Endothelial cell of umbilical vein (primary cell): Measurements from ENCODE around the gene EFCAB9. TPM values are rescaled to one million over a fixed set of nuclear protein-coding genes. Genes with fewer than 3 reads are reported as not detected.

Source experiments
- BruUV-seq: library from RNA; stranded (reverse); fragments of 400-500 nt; replicated peaks from 2 replicates; lab custom pipeline; 2021; lab: Mats Ljungman, UMichigan
- CTCF ChIA-PET: fragments of 300-600, 350-600 bp; sonication (Branson Sonifier 250); formaldehyde crosslinking; loops from one replicate; lab custom pipeline; 2021; ENCODE audit warnings: antibody characterized with exemption, inconsistent platforms; lab: Charles Lee
- POLR2A ChIA-PET: fragments of 300-600, 350-600 bp; sonication (Branson Sonifier 250); formaldehyde crosslinking; loops from one replicate; lab custom pipeline; 2021; ENCODE audit warnings: antibody characterized with exemption, inconsistent platforms; lab: Charles Lee
- DNase-seq: peaks from one replicate; pipeline ENCODE4 v3.0.0-alpha.2; 2011; ENCODE audit warnings: low read depth, low spot score
- FAIRE-seq: peaks from 2 replicates; lab custom pipeline; 2011; peaks lifted over from hg19 to GRCh38; lab: Jason Lieb, UNC
- H2AFZ ChIP-seq: 2 replicates; pipeline ENCODE4 v1.6.0; 2012; ENCODE audit warnings: low read depth, low read length, control low read depth, inconsistent platforms
- H3K27ac ChIP-seq: 2 replicates; pipeline ENCODE4 v1.5.1; 2011; ENCODE audit warnings: low read depth, mild to moderate bottlenecking, control low read depth, low read length, moderate library complexity; ENCODE audit not compliant: insufficient read depth
- H3K27me3 ChIP-seq, 2 experiments: 2 replicates each; pipeline versions ENCODE4 v1.6.0 to v1.6.1; 2011; ENCODE audit warnings: low read length in 2 of 2, mixed read lengths in 1 of 2; ENCODE audit not compliant: control insufficient read depth in 2 of 2, insufficient read depth in 2 of 2
- H3K36me3 ChIP-seq, 2 experiments: 2 replicates in 1 of 2; 3 replicates in 1 of 2; pipeline ENCODE4 v1.5.1; 2011; ENCODE audit warnings: low read length in 2 of 2, mild to moderate bottlenecking in 1 of 2, moderate library complexity in 1 of 2; ENCODE audit not compliant: control insufficient read depth in 2 of 2, insufficient read depth in 2 of 2; ENCODE audit errors: extremely low read depth in 1 of 2
- H3K4me1 ChIP-seq: 3 replicates; pipeline ENCODE4 v1.5.1; 2011; ENCODE audit warnings: mild to moderate bottlenecking, low read length; ENCODE audit not compliant: control insufficient read depth, insufficient read depth; ENCODE audit errors: extremely low read depth
- H3K4me2 ChIP-seq: 2 replicates; pipeline ENCODE4 v1.6.1; 2011; ENCODE audit warnings: low read length, control low read depth, mixed read lengths; ENCODE audit not compliant: insufficient read depth
- H3K4me3 ChIP-seq, 3 experiments: fragments of 200-600 bp in 1 of 3; sonication (generic), shearing (Covaris generic) in 1 of 3; replicated peaks in 1 of 3; 2 replicates each; pipeline ENCODE4 v1.5.1; 2011 to 2016; ENCODE audit warnings: control low read depth in 3 of 3, low read length in 3 of 3, mild to moderate bottlenecking in 2 of 3, inconsistent platforms in 1 of 3, low read depth in 1 of 3, moderate library complexity in 1 of 3; ENCODE audit not compliant: insufficient read depth in 1 of 3
- H3K79me2 ChIP-seq: 2 replicates; pipeline ENCODE4 v1.6.0; 2012; ENCODE audit warnings: low read length, inconsistent platforms; ENCODE audit not compliant: control insufficient read depth, insufficient read depth
- H3K9ac ChIP-seq: replicated peaks from 2 replicates; pipeline ENCODE3; 2011; ENCODE audit warnings: low read length, control low read depth; ENCODE audit not compliant: insufficient read depth; ENCODE audit errors: extremely low read depth
- H3K9me1 ChIP-seq: replicated peaks from 3 replicates; pipeline ENCODE4 v1.6.0; 2011; ENCODE audit warnings: mild to moderate bottlenecking, low read length; ENCODE audit not compliant: control insufficient read depth, insufficient read depth; ENCODE audit errors: extremely low read depth
- H3K9me3 ChIP-seq: replicated peaks from 2 replicates; pipeline ENCODE4 v1.5.1; 2012; ENCODE audit warnings: low read length, inconsistent platforms; ENCODE audit not compliant: control insufficient read depth, insufficient read depth
- H4K20me1 ChIP-seq: replicated peaks from 2 replicates; pipeline ENCODE3; 2011; ENCODE audit warnings: mild to moderate bottlenecking, low read length; ENCODE audit not compliant: control insufficient read depth, insufficient read depth; ENCODE audit errors: extremely low read depth
- EZH2 ChIP-seq: IDR thresholded peaks from 2 replicates; pipeline ENCODE4 v1.6.1; 2012; ENCODE audit warnings: borderline replicate concordance, low read depth, mild to moderate bottlenecking, moderate library complexity, low read length, inconsistent platforms; ENCODE audit not compliant: severe bottlenecking
- FOS ChIP-seq: IDR thresholded peaks from 2 replicates; pipeline ENCODE4 v1.6.1; 2011; ENCODE audit warnings: mild to moderate bottlenecking, low read length, moderate library complexity, borderline replicate concordance; ENCODE audit not compliant: insufficient read depth
- GATA2 ChIP-seq: IDR thresholded peaks from 2 replicates; pipeline ENCODE4 v1.7.0; 2011; ENCODE audit warnings: low read depth, mild to moderate bottlenecking, moderate library complexity, mixed read lengths, low read length; ENCODE audit not compliant: insufficient read length, insufficient read depth
- JUN ChIP-seq: IDR thresholded peaks from 2 replicates; pipeline ENCODE4 v1.6.1; 2011; ENCODE audit warnings: borderline replicate concordance, low read depth; ENCODE audit not compliant: insufficient read length, insufficient read depth
- MYC ChIP-seq: IDR thresholded peaks from one replicate; pipeline ENCODE4 v1.6.1; 2011; ENCODE audit warnings: mild to moderate bottlenecking, low read depth, low read length
- POLR2A ChIP-seq: IDR thresholded peaks from 2 replicates; pipeline ENCODE4 v1.6.1; 2012; ENCODE audit warnings: low read depth, mild to moderate bottlenecking, control low read depth, low read length
- POLR2AphosphoS5 ChIP-seq: IDR thresholded peaks from 2 replicates; pipeline ENCODE4 v1.6.1; 2012; ENCODE audit warnings: low read depth, mild to moderate bottlenecking, control low read depth, low read length, moderate library complexity; ENCODE audit not compliant: insufficient read depth
- dilution Hi-C: fragments of 300-500 bp; cut with MboI; formaldehyde crosslinking; loops from one replicate; pipeline ENCODE4 v1.15.0; 2019; ENCODE audit warnings: low sequenced_read_pairs; ENCODE audit not compliant: extremely low pct_ligation_motif_present
- intact Hi-C: fragments of 100-400 bp; cut with micrococcal nuclease; formaldehyde crosslinking; loops from one replicate; pipeline ENCODE4 v1.10.0; 2022
- polyA plus RNA-seq, 4 experiments: library from polyadenylated mRNA; depleted of rRNA in 3 of 4; stranded (reverse) in 3 of 4; unstranded in 1 of 4; fragments of >200 nt; gene quantifications; 2 replicates each; pipeline versions ENCODE4 v1.2.1 to v1.2.3, GENCODE V29; 2011 to 2012; ENCODE audit warnings: missing spikeins in 1 of 4
- total RNA-seq: library from RNA; stranded (reverse); gene quantifications from 2 replicates; pipeline ENCODE4 v1.2.3, GENCODE V29; 2021
- TF ChIP-seq, protein P1 (sequence below), 2 donors: IDR thresholded peaks; 1 replicate in 1 of 2; 2 replicates in 1 of 2; pipeline ENCODE4 v1.5.1; 2011; ENCODE audit warnings: low read length in 2 of 2, mild to moderate bottlenecking in 2 of 2, moderate library complexity in 2 of 2, control low read depth in 1 of 2, inconsistent platforms in 1 of 2, low read depth in 1 of 2; ENCODE audit not compliant: insufficient read depth in 1 of 2; ENCODE audit errors: extremely low read depth in 1 of 2
- TF ChIP-seq, protein P2 (sequence below): IDR thresholded peaks from 2 replicates; pipeline ENCODE4 v1.6.1; 2011; ENCODE audit not compliant: insufficient read depth, insufficient read length

The EFCAB9 gene
- total and polyA plus RNA-seq, 2 donors (not counting 3 experiments of a cell fraction or from before 2014, with no cell fraction given), result not detected

DNA sequence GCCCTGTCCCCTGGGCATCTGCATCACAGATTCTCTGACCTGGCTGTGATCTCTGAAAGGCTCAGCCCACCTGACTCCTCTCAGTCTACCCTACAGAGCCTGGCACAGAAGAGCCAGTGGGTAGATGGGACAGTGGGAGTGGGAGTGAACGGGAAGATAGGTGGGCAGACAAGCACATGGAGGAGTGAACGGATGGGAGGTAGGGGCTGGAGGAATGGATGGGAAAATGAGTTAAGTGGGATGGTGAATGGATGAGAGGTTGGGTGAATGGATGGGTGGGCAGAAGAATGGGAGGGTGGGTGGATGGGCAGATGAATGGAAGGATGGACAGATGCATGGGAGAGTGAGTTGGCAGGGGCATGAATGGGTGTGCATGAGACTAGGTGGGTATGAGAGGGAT lies 24.8 kb upstream of the EFCAB9 start:
- POLR2A ChIA-PET, result no interaction called here
- Histone ChIP-seq H3K79me2 (no peaks in the 10 kb centered on the region), H3K4me2 (no peak overlapping the region), H3K27ac (no peak overlapping the region), H3K27me3 (no peaks in the 10 kb centered on the region), H3K4me3 (no peak overlapping the region), H3K36me3 (no peaks in the 10 kb centered on the region), H3K9ac (no peak overlapping the region), H3K9me1 (no peaks in the 10 kb centered on the region), H3K4me1 (no peaks in the 10 kb centered on the region), H3K9me3 (no peaks in the 10 kb centered on the region), H2AFZ (no peak overlapping the region), H4K20me1 (no peaks in the 10 kb centered on the region)
- DNase-seq (no peak), FAIRE-seq (no peak)
- CTCF ChIA-PET, result interaction anchor here (0.6 to 0.8 kb wide), 2 partner anchors 9 to 20 kb away, joined by 3 read pairs; no protein-coding TSS in a partner anchor
- dilution Hi-C loops (no loop called here), intact Hi-C loops (no loop called here)
- TF ChIP-seq, protein P1, sequence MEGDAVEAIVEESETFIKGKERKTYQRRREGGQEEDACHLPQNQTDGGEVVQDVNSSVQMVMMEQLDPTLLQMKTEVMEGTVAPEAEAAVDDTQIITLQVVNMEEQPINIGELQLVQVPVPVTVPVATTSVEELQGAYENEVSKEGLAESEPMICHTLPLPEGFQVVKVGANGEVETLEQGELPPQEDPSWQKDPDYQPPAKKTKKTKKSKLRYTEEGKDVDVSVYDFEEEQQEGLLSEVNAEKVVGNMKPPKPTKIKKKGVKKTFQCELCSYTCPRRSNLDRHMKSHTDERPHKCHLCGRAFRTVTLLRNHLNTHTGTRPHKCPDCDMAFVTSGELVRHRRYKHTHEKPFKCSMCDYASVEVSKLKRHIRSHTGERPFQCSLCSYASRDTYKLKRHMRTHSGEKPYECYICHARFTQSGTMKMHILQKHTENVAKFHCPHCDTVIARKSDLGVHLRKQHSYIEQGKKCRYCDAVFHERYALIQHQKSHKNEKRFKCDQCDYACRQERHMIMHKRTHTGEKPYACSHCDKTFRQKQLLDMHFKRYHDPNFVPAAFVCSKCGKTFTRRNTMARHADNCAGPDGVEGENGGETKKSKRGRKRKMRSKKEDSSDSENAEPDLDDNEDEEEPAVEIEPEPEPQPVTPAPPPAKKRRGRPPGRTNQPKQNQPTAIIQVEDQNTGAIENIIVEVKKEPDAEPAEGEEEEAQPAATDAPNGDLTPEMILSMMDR (IDR thresholded peaks at IDR 0.05; ENCODE audit: extremely low read depth in 1 of 2, insufficient read depth in 1 of 2, low read depth in 1 of 2, low read length in 2 of 2), result no peak
- TF ChIP-seq POLR2A (no peak), GATA2 (no peak), POLR2AphosphoS5 (no peak), EZH2 (no peak), FOS (no peak), JUN (no peak), MYC (no peak)
- TF ChIP-seq, protein P2, sequence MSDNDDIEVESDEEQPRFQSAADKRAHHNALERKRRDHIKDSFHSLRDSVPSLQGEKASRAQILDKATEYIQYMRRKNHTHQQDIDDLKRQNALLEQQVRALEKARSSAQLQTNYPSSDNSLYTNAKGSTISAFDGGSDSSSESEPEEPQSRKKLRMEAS, result no peak
- no TSS peak for BruUV-seq
